DMS79 (cell line): Measurements from ENCODE around the gene UCHL5.
"Not testable (repeated sequence)": the region's sequence is repeated elsewhere in the genome, so short reads cannot be mapped to it uniquely, and the experiment has no call there.

Source experiments
- DNase-seq: peaks from one replicate; lab custom pipeline; 2025; lab: John Stamatoyannopoulos, UW

Gene UCHL5

GRCh38 chr1:193062698-193063463, 3.7 kb upstream of the UCHL5 start:
- no peak for DNase-seq

- no peak for DNase-seq
Measured at GRCh38 chr1:193060938-193061337, 1.8 kb upstream of the UCHL5 start.

GRCh38 chr1:193060406-193060805, 1.2 kb upstream of the UCHL5 start:
- DNase-seq, result no peak

GRCh38 chr1:193060115-193060403, 899 bp upstream of the UCHL5 start:
- peak; percentile 56 for DNase-seq

- peak; percentile 72 for DNase-seq
Measured at GRCh38 chr1:193058529-193059281, 455 bp downstream of the UCHL5 start.

GRCh38 chr1:193054169-193054675, 4.9 kb downstream of the UCHL5 start:
- no peak for DNase-seq

- DNase-seq, result not testable (repeated sequence)
Measured at GRCh38 chr1:193048913-193049312, 10.2 kb downstream of the UCHL5 start.

- DNase-seq, result no peak
Measured at GRCh38 chr1:193042766-193043691, 16.1 kb downstream of the UCHL5 start.

GRCh38 chr1:193040011-193040410, 19.1 kb downstream of the UCHL5 start:
- DNase-seq, result no peak

GRCh38 chr1:193036337-193037047, 22.7 kb downstream of the UCHL5 start:
- no peak for DNase-seq

GRCh38 chr1:193033610-193034009, 25.6 kb downstream of the UCHL5 start:
- no peak for DNase-seq

GRCh38 chr1:193032643-193033427, 26.3 kb downstream of the UCHL5 start:
- DNase-seq, result not testable (repeated sequence)

GRCh38 chr1:193031431-193031830, 27.7 kb downstream of the UCHL5 start:
- no peak for DNase-seq

- DNase-seq, result no peak
Measured at GRCh38 chr1:193030280-193030679, 28.9 kb downstream of the UCHL5 start.

- no peak for DNase-seq
Measured at GRCh38 chr1:193025218-193025617, 33.9 kb downstream of the UCHL5 start.

- DNase-seq, result no peak
Measured at GRCh38 chr1:193019442-193020026, 39.6 kb downstream of the UCHL5 start.

GRCh38 chr1:193016788-193017187, 42.4 kb downstream of the UCHL5 start:
- DNase-seq, result no peak

GRCh38 chr1:193014400-193014799, 44.8 kb downstream of the UCHL5 start:
- no peak for DNase-seq

- DNase-seq, result no peak
Measured at GRCh38 chr1:193013707-193014106, 45.5 kb downstream of the UCHL5 start.

- no peak for DNase-seq
Measured at GRCh38 chr1:193013005-193013404, 46.2 kb downstream of the UCHL5 start.
